ENCODE results near the gene CHMP2A. TPM values are rescaled to one million over a fixed set of nuclear protein-coding genes. Genes with fewer than 3 reads are reported as not detected.

Gene CHMP2A
- total and polyA plus RNA-seq, 4 donors: 87.7 to 309 (median 192) TPM

GRCh38 chr19:58513694-58514563, 41.0 kb downstream of the CHMP2A start:
- 14 to 17% methylated on average over 62 to 66 of the region's 66 CpGs for WGBS, 2 donors
- Histone ChIP-seq H3K9me3 (ENCODE audit: control insufficient read depth in 4 of 4, insufficient read depth in 3 of 4, low read length in 3 of 4) (no peaks in the 10 kb centered on the region), H3K36me3 (ENCODE audit: control insufficient read depth in 4 of 4, insufficient read depth in 4 of 4, low read length in 4 of 4) (peaks cover 0 to 16% (median 8%) of the 10 kb centered on the region in 4 donors), H3K27ac (ENCODE audit: low read depth in 1 of 2, low read length in 1 of 2) (peak overlapping the region; percentile 35 to 78), H3K4me1 (ENCODE audit: control insufficient read depth in 5 of 5, insufficient read depth in 5 of 5, low read length in 5 of 5) (peaks cover 0 to 19% (median 6%) of the 10 kb centered on the region in 5 donors), H3K9ac (ENCODE audit: insufficient read depth in 1 of 2, low read length in 2 of 2) (no peak overlapping the region), H3K4me3 (peak overlapping the region; percentile 20), H3K27me3 (ENCODE audit: control insufficient read depth in 3 of 3, insufficient read depth in 3 of 3, low read length in 2 of 3) (no peaks in the 10 kb centered on the region)
- peak; percentile 86 to 92 (median 90) for DNase-seq
- ATAC-seq (ENCODE audit: insufficient read depth, low FRiP score): peak; percentile 92
- TF ChIP-seq CTCF (IDR thresholded peaks at IDR 0.05; ENCODE audit: control extremely low read depth, extremely low read depth): peak; percentile 84

GRCh38 chr19:58513213-58513693, 41.7 kb downstream of the CHMP2A start:
- WGBS, 2 donors: 79 to 85% methylated on average over 10 of the region's 10 CpGs
- no peak for TF ChIP-seq CTCF (IDR thresholded peaks at IDR 0.05; ENCODE audit: control extremely low read depth, extremely low read depth)
- H3K36me3 ChIP-seq (ENCODE audit: control insufficient read depth in 4 of 4, insufficient read depth in 4 of 4, low read length in 4 of 4): peaks cover 0 to 16% (median 8%) of the 10 kb centered on the region in 4 donors
- no peak overlapping the region for H3K4me3 ChIP-seq
- no peak overlapping the region for H3K9ac ChIP-seq (ENCODE audit: insufficient read depth in 1 of 2, low read length in 2 of 2)
- H3K9me3 ChIP-seq (ENCODE audit: control insufficient read depth in 4 of 4, insufficient read depth in 3 of 4, low read length in 3 of 4): no peaks in the 10 kb centered on the region
- no peak for DNase-seq
- H3K4me1 ChIP-seq (ENCODE audit: control insufficient read depth in 5 of 5, insufficient read depth in 5 of 5, low read length in 5 of 5): peaks cover 0 to 13% (median 6%) of the 10 kb centered on the region in 5 donors
- peak overlapping the region; percentile 35 to 78 for H3K27ac ChIP-seq (ENCODE audit: low read depth in 1 of 2, low read length in 1 of 2)
- no peak for ATAC-seq (ENCODE audit: insufficient read depth, low FRiP score)
- H3K27me3 ChIP-seq (ENCODE audit: control insufficient read depth in 3 of 3, insufficient read depth in 3 of 3, low read length in 2 of 3): no peaks in the 10 kb centered on the region

- H3K27ac ChIP-seq (ENCODE audit: low read depth in 1 of 2, low read length in 1 of 2): no peak within 1 kb of the TSS
- 91 to 94% methylated on average over 25 of the region's 25 CpGs for WGBS, 2 donors
Measured at GRCh38 chr19:58511353-58512208, 43.3 kb downstream of the CHMP2A start, which contains the start of gene SLC27A5. SLC27A5 (minus strand) TSS chr19:58511992; CDS start chr19:58511955, 37 bp downstream.

More at GRCh38 chr19:58511353-58512208, 43.3 kb downstream of the CHMP2A start, which contains the start of gene SLC27A5:
- DNase-seq (no peak), ATAC-seq (ENCODE audit: insufficient read depth, low FRiP score) (no peak)
- peaks cover 0 to 9% (median 2%) of the 10 kb centered on the region in 5 donors for H3K4me1 ChIP-seq (ENCODE audit: control insufficient read depth in 5 of 5, insufficient read depth in 5 of 5, low read length in 5 of 5)
- TF ChIP-seq CTCF (IDR thresholded peaks at IDR 0.05; ENCODE audit: control extremely low read depth, extremely low read depth): no peak
- peaks cover 0 to 11% (median 6%) of the 10 kb centered on the region in 4 donors for H3K36me3 ChIP-seq (ENCODE audit: control insufficient read depth in 4 of 4, insufficient read depth in 4 of 4, low read length in 4 of 4)
- no peak within 1 kb of the TSS for H3K4me3 ChIP-seq
- H3K9ac ChIP-seq (ENCODE audit: insufficient read depth in 1 of 2, low read length in 2 of 2): no peak within 1 kb of the TSS
- H3K27me3 ChIP-seq (ENCODE audit: control insufficient read depth in 3 of 3, insufficient read depth in 3 of 3, low read length in 2 of 3): no peaks in the 10 kb centered on the region
- no peaks in the 10 kb centered on the region for H3K9me3 ChIP-seq (ENCODE audit: control insufficient read depth in 4 of 4, insufficient read depth in 3 of 4, low read length in 3 of 4)
